Naive thymus-derived CD8-positive, alpha-beta T cell (primary cell): Measurements from ENCODE around the gene OTOGL. TPM values are rescaled to one million over a fixed set of nuclear protein-coding genes. Genes with fewer than 3 reads are reported as not detected.

Source experiments
- ATAC-seq, 2 donors: fragments of 150-1000 bp; cut with Tn5 transposase in 1 of 2; sonication (Bioruptor Pico), chemical (Tn5 transposase) in 1 of 2; 1 replicate in 1 of 2; 2 replicates in 1 of 2; pipeline ENCODE4 v1.10.0; 2021; ENCODE audit warnings: mild to moderate bottlenecking in 2 of 2, moderate library complexity in 2 of 2
- POLR2A ChIA-PET: fragments of 350-600 bp; sonication (Branson Sonifier 250); formaldehyde crosslinking; loops from one replicate; lab custom pipeline; 2021; ENCODE audit warnings: antibody characterized with exemption; lab: Charles Lee
- DNase-seq, 10 donors: peaks; one replicate each; pipeline versions ENCODE4 v3.0.0 to v3.0.0-alpha.2; 2020 to 2022
- H3K27ac Mint-ChIP-seq, 10 donors: one replicate each; pipeline ENCODE4 v1.8.0; 2020 to 2022; ENCODE audit warnings: mild to moderate bottlenecking in 10 of 10, mixed read lengths in 10 of 10, moderate library complexity in 4 of 10, inconsistent platforms in 1 of 10
- H3K27me3 Mint-ChIP-seq, 5 donors: one replicate each; pipeline ENCODE4 v1.8.0; 2021 to 2022; ENCODE audit warnings: mixed read lengths in 5 of 5
- H3K36me3 Mint-ChIP-seq, 3 donors: one replicate each; pipeline ENCODE4 v1.8.0; 2020 to 2022; ENCODE audit warnings: mixed read lengths in 3 of 3, mild to moderate bottlenecking in 2 of 3, inconsistent platforms in 1 of 3
- H3K4me1 Mint-ChIP-seq, 4 donors: one replicate each; pipeline ENCODE4 v1.8.0; 2021 to 2022; ENCODE audit warnings: mixed read lengths in 4 of 4
- H3K4me3 Mint-ChIP-seq, 10 donors: one replicate each; pipeline ENCODE4 v1.8.0; 2020 to 2022; ENCODE audit warnings: mild to moderate bottlenecking in 10 of 10, mixed read lengths in 10 of 10, moderate library complexity in 6 of 10, inconsistent platforms in 1 of 10
- H3K9me3 Mint-ChIP-seq, 9 donors: one replicate each; pipeline ENCODE4 v1.8.0; 2020 to 2022; ENCODE audit warnings: mixed read lengths in 9 of 9, mild to moderate bottlenecking in 3 of 9, inconsistent platforms in 1 of 9, moderate library complexity in 1 of 9
- polyA plus RNA-seq, 3 donors: library from polyadenylated mRNA; unstranded; fragments of 300-500 nt; fragmentation: Illumina TruSeq; gene quantifications; one replicate each; pipeline ENCODE4 v1.2.3, GENCODE V29; 2021
- total RNA-seq, 8 experiments: library from RNA in 2 of 8; stranded (reverse) in 2 of 8; gene quantifications; one replicate each; pipeline ENCODE4 v1.2.3 and lab custom pipeline; 2021 to 2026

Gene OTOGL
- total and polyA plus RNA-seq, 5 experiments from 2014 or later, result not detected

DNA sequence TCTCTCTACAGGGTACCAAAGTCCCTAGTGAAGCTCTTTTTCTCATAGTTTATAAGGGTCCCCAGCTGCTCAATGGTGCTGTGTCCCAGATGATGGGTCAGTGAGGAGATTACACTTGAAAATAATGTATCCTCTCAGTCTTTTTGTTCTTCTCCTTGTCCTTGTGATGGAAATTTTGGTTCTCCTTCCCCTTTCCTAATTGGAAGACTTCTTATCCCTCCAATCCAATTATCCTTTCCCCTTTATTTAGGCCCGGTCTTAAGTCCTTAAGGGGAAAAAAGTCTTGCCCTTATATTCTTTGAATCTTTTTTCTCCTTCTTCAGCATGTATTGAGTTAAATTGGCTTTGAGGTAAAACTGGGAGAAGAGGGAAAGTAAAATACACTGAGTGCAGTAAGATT, 218.6 kb downstream of the OTOGL start:
- Mint-ChIP-seq H3K4me3 (no peak overlapping the region), H3K27ac (no peak overlapping the region), H3K4me1 (no peaks in the 10 kb centered on the region), H3K36me3 (no peaks in the 10 kb centered on the region), H3K27me3 (no peaks in the 10 kb centered on the region), H3K9me3 (no peaks in the 10 kb centered on the region)
- ATAC-seq (no peak), DNase-seq (no peak)
- POLR2A ChIA-PET, result no interaction called here

DNA sequence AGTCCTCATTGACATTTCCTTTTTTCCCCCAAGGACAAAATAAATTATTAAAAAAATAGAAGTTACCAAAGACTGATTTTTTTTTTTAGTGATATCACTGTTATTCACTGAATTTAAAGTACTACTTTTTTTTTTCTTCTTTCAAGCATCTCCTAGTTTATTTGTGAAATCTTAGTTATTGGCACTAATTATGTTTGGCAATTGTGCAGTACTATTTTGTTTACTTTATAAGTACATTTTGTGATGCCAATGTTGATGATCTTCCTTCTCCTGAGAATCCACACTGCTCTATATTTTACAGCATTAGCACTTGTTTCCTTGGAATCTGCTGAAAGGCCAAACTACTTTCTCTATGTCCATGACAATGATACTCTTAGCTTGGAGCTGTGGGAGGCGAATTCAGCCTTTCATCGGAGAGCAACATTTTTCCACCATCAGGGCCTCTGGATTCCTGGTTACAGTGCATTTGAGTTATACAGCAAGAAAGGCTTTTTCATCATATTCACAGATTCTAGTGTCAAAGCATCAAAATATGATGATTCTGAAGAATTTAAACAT, 220.9 kb downstream of the OTOGL start:
- Mint-ChIP-seq H3K9me3 (no peaks in the 10 kb centered on the region), H3K4me3 (no peak overlapping the region), H3K36me3 (no peaks in the 10 kb centered on the region), H3K4me1 (no peaks in the 10 kb centered on the region), H3K27ac (no peak overlapping the region), H3K27me3 (peaks cover 0 to 9% (median 0%) of the 10 kb centered on the region in 5 donors)
- ATAC-seq, result no peak
- POLR2A ChIA-PET, result no interaction called here
- no peak for DNase-seq

DNA sequence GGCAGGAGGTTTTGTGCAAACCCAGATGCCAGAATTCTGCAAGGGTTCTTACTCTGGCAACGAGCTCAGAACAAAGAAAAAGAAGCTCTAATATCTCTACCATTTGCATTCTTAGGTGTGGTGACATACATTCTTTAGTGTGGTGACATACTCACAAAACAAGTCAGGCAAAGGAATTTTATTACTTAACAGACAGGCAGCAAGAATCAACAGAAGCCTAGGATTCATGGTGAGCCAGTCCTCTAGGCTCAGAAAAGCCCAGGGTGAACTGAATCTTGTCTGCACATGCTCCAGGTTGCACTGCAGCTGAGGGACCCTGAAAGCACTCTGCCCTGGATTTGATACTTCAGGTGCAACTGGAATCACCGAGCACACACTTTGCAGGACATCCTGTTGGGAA, 222.3 kb downstream of the OTOGL start:
- H3K27ac Mint-ChIP-seq, result no peak overlapping the region
- POLR2A ChIA-PET, result no interaction called here
- H3K36me3 Mint-ChIP-seq, result no peaks in the 10 kb centered on the region
- H3K27me3 Mint-ChIP-seq, result peaks cover 0 to 9% (median 0%) of the 10 kb centered on the region in 5 donors
- no peaks in the 10 kb centered on the region for H3K9me3 Mint-ChIP-seq
- DNase-seq (no peak), ATAC-seq (no peak)
- H3K4me1 Mint-ChIP-seq, result no peaks in the 10 kb centered on the region
- H3K4me3 Mint-ChIP-seq, result no peak overlapping the region

DNA sequence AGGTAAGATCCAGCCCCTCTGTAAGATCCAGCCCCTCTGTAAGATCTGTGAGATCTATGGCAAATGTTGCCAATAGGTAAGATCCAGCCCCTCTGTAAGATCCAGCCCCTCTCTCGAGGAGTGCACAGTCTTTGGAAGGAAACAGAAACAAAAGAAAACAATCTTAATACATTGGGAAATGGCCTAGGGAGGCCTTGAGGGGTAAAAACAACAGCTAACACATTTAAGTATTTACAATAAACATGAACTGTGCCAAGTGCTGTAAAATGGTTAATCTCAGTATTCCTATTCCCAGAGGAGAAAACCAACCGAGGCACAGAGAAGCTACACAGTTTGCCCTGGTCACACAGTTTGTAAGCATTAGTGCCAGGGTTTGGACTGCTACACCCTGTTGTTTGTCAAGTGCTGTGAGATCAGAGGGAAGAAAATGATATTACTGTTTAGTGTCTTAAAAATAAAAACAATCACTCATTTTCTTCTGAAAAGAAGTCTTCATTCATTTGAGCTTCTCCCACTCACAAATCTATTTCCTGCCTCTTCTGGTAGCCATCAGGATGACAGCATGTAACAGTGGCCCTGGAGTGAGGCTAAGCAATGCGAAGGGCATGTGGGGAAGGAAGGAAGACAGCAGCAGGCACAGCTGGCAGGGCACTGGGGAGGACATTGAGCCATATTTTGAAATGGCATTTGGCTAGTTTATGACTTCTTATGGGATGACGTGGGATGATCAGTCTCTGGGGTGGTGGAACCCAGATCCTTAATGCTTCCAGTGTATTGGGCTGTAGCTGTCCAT, 226.0 kb downstream of the OTOGL start:
- H3K36me3 Mint-ChIP-seq, result no peaks in the 10 kb centered on the region
- POLR2A ChIA-PET, result no interaction called here

DNA sequence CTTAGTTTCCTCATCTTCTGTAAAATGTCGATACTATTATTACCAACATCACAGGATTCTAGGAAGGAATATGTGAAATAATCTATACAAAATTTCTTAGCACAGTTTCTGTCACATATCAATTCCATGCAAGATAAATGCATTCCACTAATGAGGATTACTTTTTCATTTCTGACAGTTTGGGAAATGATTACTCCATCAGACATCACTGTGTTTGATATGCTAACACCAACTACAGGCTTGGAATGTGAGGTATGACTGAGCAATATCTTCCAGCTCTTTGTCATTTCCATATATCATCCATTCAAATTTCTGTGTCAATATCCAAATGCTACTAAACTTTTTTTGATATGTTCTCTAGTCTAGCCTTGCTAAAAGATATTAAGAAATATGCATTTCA, 233.5 kb downstream of the OTOGL start:
- POLR2A ChIA-PET, result no interaction called here
- ATAC-seq, result no peak
- H3K4me1 Mint-ChIP-seq, result no peaks in the 10 kb centered on the region
- peaks cover 0 to 9% (median 4%) of the 10 kb centered on the region in 5 donors for H3K27me3 Mint-ChIP-seq
- no peak overlapping the region for H3K27ac Mint-ChIP-seq
- H3K9me3 Mint-ChIP-seq, result peaks cover 0 to 2% (median 0%) of the 10 kb centered on the region in 9 donors
- H3K4me3 Mint-ChIP-seq, result no peak overlapping the region
- DNase-seq, result no peak
- H3K36me3 Mint-ChIP-seq, result no peaks in the 10 kb centered on the region

More for the DNA sequence above, 226.0 kb downstream of the OTOGL start:
- peaks cover 0 to 12% (median 0%) of the 10 kb centered on the region in 5 donors for H3K27me3 Mint-ChIP-seq
- H3K4me1 Mint-ChIP-seq, result no peaks in the 10 kb centered on the region
- ATAC-seq (no peak), DNase-seq (no peak)
- H3K27ac Mint-ChIP-seq, result peak overlapping the region in 1 of 10 donors; percentile 63
- peaks cover 0 to 2% (median 0%) of the 10 kb centered on the region in 9 donors for H3K9me3 Mint-ChIP-seq
- H3K4me3 Mint-ChIP-seq, result no peak overlapping the region

DNA sequence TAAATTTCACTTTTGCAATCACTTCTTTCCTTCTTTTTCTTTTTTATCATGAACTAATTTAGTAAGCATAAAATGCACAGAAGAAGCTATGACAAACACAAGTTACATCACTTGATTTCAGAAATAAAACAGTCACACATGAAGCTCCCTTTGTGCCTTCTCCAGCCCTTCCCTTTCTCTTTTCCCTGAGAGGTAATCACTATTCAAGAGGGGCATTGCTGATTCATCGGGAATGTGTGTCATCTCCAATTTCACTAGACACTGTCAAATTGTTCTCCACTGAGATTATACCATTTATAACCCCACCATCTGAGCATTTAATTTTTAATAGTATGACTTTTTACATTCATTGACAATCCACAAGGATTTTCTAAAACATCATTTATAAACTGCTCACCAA, 253.1 kb downstream of the OTOGL start:
- H3K4me3 Mint-ChIP-seq, result no peak overlapping the region

DNA sequence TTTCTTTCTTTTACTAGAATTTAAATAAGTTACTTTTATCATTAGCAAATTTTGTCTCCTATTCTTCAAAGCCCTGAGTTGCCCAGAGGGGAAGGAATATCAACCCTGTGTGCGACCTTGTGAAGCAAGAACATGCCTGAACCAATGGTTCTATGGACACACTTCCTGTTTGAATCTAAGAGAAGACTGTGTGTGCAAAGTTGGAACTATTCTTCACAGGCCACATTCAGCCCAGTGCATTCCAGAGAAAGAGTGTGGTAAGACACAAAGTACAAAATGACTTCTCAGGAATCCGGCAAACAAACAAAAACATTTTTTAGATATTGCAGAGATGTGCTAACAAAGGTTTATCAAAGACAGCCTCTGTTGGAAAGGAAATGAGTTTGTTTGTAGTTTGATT, 253.9 kb downstream of the OTOGL start:
- Mint-ChIP-seq H3K27ac (no peak overlapping the region), H3K4me3 (no peak overlapping the region), H3K36me3 (peaks cover 0 to 7% (median 0%) of the 10 kb centered on the region in 3 donors), H3K4me1 (no peaks in the 10 kb centered on the region), H3K27me3 (peaks cover 0 to 5% (median 0%) of the 10 kb centered on the region in 5 donors), H3K9me3 (peaks cover 0 to 15% (median 4%) of the 10 kb centered on the region in 9 donors)
- POLR2A ChIA-PET, result no interaction called here
- ATAC-seq, result no peak
- DNase-seq, result no peak

More for the DNA sequence above, 253.1 kb downstream of the OTOGL start:
- Mint-ChIP-seq H3K9me3 (peaks cover 0 to 20% (median 7%) of the 10 kb centered on the region in 9 donors), H3K27me3 (peaks cover 0 to 5% (median 0%) of the 10 kb centered on the region in 5 donors), H3K4me1 (no peaks in the 10 kb centered on the region), H3K27ac (no peak overlapping the region), H3K36me3 (peaks cover 0 to 12% (median 0%) of the 10 kb centered on the region in 3 donors)
- POLR2A ChIA-PET, result no interaction called here
- DNase-seq (no peak), ATAC-seq (no peak)

DNA sequence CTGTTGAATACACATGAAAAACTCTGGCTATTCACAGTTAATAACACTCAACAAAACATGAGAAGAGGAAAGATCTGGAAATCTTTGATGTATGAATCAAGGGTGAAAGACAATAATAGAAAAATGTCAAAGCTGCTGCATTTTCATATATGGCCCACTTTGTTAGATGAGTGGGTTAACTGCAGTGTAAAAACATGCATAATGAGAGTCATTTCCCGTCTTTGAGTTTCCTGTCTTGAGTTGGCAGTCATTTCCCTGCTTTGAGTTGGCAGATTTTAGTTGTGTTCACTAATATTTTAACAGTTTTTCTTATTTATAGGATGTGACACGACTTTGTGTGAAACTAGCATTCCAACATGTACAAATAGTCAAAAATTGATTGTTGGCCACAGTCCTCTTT, 256.8 kb downstream of the OTOGL start:
- ATAC-seq (no peak), DNase-seq (no peak)
- Mint-ChIP-seq H3K4me3 (no peak overlapping the region), H3K9me3 (peaks cover 0 to 4% (median 0%) of the 10 kb centered on the region in 9 donors), H3K4me1 (no peaks in the 10 kb centered on the region), H3K27me3 (peaks cover 0 to under 1% (median 0%) of the 10 kb centered on the region in 5 donors), H3K27ac (no peak overlapping the region), H3K36me3 (no peaks in the 10 kb centered on the region)
- POLR2A ChIA-PET, result no interaction called here

DNA sequence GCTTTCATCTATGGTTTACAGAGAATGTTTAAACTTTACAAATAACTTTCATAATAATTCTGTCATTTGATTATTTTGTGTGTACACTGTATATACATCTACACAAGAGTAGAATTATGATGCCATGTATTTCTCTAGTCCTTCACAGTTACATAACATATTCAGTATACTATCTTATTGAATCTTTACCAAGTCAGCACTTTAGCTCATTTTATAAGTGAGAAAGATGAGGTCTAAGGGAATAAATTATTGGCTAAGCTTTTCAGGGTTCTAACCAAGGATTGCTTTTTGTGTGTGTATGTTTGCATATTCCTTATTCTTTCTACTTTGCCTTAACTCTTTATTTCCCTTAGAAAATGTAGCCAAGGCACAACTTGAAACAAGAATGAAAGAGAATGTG, 260.4 kb downstream of the OTOGL start:
- no peak for ATAC-seq
- no peak overlapping the region for H3K27ac Mint-ChIP-seq
- H3K9me3 Mint-ChIP-seq, result peaks cover 0 to 12% (median 5%) of the 10 kb centered on the region in 9 donors
- H3K27me3 Mint-ChIP-seq, result peaks cover 0 to 1% (median 0%) of the 10 kb centered on the region in 5 donors
- no peak for DNase-seq
- POLR2A ChIA-PET, result no interaction called here
- no peaks in the 10 kb centered on the region for H3K4me1 Mint-ChIP-seq
- no peak overlapping the region for H3K4me3 Mint-ChIP-seq
- H3K36me3 Mint-ChIP-seq, result no peaks in the 10 kb centered on the region

DNA sequence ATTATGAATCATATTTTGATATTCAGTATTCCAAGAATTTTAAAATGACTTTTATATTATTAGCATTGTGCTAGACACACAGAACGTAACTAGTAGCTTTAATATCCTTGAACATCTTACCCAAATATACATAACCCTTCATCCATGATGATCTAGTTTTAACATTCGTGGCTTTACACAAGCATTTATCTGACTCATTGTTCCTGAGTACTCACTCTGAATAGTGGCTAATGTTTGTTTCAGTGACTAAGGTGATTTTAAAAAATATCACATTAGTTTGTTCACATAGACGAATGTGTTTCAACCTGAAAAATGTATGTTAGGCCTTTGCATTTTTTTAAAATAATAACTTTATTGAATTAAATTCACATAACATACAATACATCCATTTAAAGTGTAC, 264.7 kb downstream of the OTOGL start:
- DNase-seq (no peak), ATAC-seq (no peak)
- POLR2A ChIA-PET, result no interaction called here
- no peaks in the 10 kb centered on the region for H3K4me1 Mint-ChIP-seq
- peaks cover 0 to 1% (median 0%) of the 10 kb centered on the region in 5 donors for H3K27me3 Mint-ChIP-seq
- peaks cover 0 to 12% (median 4%) of the 10 kb centered on the region in 9 donors for H3K9me3 Mint-ChIP-seq
- no peaks in the 10 kb centered on the region for H3K36me3 Mint-ChIP-seq
- no peak overlapping the region for H3K27ac Mint-ChIP-seq
- no peak overlapping the region for H3K4me3 Mint-ChIP-seq

DNA sequence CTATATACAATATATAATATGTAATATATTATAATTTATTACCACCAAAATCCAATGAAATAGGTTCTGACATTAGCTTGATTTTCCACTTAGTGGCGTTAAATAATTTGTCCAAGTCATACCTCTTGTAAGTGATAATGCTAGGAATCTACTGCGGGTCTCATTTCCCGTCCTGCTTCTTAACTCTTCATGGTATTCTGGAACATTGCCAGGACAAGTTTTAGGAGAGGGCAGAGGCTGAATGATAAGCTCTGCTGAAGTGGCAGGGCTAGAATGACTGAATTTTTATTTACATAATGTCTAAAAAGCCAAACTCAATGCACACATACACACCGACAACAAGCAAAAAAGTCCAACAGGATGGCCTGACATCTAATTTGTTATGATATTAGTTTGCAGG, 274.3 kb downstream of the OTOGL start:
- Mint-ChIP-seq H3K36me3 (no peaks in the 10 kb centered on the region), H3K4me1 (no peaks in the 10 kb centered on the region), H3K4me3 (no peak overlapping the region), H3K27me3 (peaks cover 0 to 5% (median 0%) of the 10 kb centered on the region in 5 donors), H3K9me3 (peaks cover 0 to 2% (median 0%) of the 10 kb centered on the region in 9 donors), H3K27ac (no peak overlapping the region)
- DNase-seq (no peak), ATAC-seq (no peak)
- POLR2A ChIA-PET, result no interaction called here

DNA sequence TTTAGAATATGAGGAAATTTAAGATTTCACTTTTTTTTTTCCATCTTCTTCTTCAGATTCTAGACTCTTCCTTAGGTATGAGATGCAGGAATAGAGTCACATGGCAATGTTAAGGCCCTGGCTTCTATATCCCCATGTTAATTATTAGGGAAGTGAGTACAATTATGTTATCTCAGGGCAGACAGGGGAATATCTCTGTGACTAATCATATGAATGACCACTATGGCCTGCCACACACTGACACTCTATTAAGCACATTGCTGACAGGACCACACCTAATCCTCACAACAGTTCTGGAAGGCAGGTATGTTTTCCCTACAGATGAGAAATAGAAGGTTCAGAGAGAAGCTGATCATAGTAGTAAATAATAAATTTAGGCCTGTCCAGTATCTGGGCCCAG, 275.3 kb downstream of the OTOGL start:
- H3K27ac Mint-ChIP-seq, result no peak overlapping the region
- peaks cover 0 to 2% (median 0%) of the 10 kb centered on the region in 9 donors for H3K9me3 Mint-ChIP-seq
- POLR2A ChIA-PET, result no interaction called here
- no peak for DNase-seq
- H3K36me3 Mint-ChIP-seq, result no peaks in the 10 kb centered on the region
- no peaks in the 10 kb centered on the region for H3K4me1 Mint-ChIP-seq
- ATAC-seq, result no peak
- no peak overlapping the region for H3K4me3 Mint-ChIP-seq
- H3K27me3 Mint-ChIP-seq, result peaks cover 0 to 5% (median 0%) of the 10 kb centered on the region in 5 donors

DNA sequence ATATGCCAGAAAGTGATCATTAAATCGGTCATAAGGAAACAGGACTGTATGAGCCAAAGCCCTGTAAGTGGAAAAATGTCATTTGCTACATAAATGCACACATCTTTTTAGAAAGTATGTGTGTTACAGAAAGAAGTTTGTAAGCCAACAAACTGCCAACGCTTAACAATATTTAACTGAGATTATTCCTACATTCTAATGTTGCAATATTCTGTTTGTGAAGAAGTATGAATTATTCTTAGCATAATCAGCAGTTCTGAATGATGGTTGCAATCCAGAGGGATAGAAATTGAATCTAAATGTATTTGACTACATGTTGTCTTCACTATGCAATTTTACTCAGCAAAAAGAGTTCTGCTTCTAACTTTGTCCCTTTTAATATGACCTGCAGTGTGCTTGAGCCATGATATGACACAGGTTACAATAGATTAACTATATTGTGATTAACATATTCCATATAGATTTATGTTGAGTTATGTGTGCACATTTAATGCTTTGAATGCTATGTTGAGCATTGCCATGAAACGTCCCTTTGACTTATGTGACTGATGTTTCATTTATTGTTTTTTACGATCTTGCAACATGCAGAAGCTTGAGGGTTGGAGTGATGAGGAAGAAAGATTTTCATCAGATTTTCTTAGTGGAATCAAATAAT, 277.9 kb downstream of the OTOGL start:
- DNase-seq (no peak), ATAC-seq (no peak)
- Mint-ChIP-seq H3K27me3 (peaks cover 0 to 5% (median 0%) of the 10 kb centered on the region in 5 donors), H3K36me3 (no peaks in the 10 kb centered on the region), H3K4me3 (no peak overlapping the region), H3K27ac (no peak overlapping the region), H3K9me3 (peaks cover 0 to 2% (median 0%) of the 10 kb centered on the region in 9 donors), H3K4me1 (no peaks in the 10 kb centered on the region)
- POLR2A ChIA-PET, result no interaction called here
